ENCODE measurements around the gene NBEAL2.

DNA sequence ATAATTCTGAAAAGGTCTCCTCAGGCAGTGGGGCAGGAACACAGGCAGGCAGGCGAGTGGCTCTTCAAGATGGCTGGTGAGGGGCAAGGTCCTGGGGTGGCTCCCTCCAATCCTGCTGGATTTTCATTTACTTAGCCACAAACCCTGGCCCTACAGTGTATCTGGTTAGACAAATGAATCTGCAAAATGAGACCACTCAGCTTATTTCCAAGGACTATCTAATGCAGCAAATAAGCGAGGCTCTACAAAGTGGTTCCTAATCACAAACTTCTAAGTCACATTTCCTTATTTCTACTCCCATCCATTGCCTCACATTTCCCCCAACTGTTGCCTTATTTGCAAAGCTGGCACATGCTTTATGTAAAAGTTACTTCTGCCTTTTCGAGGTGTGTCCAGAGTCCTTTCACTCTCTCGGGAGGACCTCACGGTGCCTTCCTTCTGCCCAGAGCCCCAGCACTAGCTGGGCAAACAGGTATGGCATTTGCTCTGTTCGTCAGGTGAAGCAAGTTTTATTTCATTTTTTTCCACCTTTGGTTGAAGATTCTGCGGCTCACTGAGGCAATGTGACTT, 43.4 kb upstream of the NBEAL2 start:
- TF ChIP-seq, protein P1, sequence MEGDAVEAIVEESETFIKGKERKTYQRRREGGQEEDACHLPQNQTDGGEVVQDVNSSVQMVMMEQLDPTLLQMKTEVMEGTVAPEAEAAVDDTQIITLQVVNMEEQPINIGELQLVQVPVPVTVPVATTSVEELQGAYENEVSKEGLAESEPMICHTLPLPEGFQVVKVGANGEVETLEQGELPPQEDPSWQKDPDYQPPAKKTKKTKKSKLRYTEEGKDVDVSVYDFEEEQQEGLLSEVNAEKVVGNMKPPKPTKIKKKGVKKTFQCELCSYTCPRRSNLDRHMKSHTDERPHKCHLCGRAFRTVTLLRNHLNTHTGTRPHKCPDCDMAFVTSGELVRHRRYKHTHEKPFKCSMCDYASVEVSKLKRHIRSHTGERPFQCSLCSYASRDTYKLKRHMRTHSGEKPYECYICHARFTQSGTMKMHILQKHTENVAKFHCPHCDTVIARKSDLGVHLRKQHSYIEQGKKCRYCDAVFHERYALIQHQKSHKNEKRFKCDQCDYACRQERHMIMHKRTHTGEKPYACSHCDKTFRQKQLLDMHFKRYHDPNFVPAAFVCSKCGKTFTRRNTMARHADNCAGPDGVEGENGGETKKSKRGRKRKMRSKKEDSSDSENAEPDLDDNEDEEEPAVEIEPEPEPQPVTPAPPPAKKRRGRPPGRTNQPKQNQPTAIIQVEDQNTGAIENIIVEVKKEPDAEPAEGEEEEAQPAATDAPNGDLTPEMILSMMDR (IDR thresholded peaks at IDR 0.05): no peak
- no peak for TF ChIP-seq EP300 (IDR thresholded peaks at IDR 0.05)
